Suprapubic skin (tissue), 2 donors: Measurements from ENCODE around the gene NUP50.

Experiments used
- EP300 ChIP-seq: sonication (generic); formaldehyde crosslinking; IDR thresholded peaks from one replicate; pipeline ENCODE4 v1.6.1; 2017; ENCODE audit warnings: antibody characterized with exemption
- POLR2A ChIP-seq, 2 donors: fragments of 450-650 bp; IDR thresholded peaks; one replicate each; pipeline ENCODE4 v1.6.1; 2017; ENCODE audit warnings: antibody characterized with exemption in 2 of 2, mild to moderate bottlenecking in 2 of 2, moderate library complexity in 2 of 2

DNA sequence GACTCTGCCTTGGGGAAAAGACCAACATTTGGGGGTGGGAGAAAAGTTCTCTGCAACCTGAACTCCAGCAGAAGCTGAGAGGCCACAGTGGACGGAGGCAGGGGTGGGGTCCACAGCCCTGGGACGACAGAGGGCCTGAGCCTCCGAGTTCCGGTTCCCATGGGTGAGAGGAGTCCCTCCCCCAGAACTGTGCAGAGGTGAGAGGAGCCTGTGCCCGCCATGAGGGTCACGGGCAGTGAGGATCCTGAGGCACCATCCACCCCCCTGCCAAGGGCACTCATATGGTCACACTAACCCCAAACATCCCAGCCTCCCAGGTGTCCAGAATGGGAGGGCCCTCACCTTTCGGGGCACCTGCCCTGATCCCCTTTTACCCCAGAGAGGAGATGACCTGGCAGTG, 46.4 kb downstream of the NUP50 start:
- no peak for TF ChIP-seq POLR2A (IDR thresholded peaks at IDR 0.05)
- TF ChIP-seq EP300 = no peak
